Measurements from ENCODE around the gene SEMA3C. TPM values are rescaled to one million over a fixed set of nuclear protein-coding genes. Genes with fewer than 3 reads are reported as not detected.

Gene SEMA3C
- total RNA-seq, 1 donor from 2014 or later = 90.6 TPM

DNA sequence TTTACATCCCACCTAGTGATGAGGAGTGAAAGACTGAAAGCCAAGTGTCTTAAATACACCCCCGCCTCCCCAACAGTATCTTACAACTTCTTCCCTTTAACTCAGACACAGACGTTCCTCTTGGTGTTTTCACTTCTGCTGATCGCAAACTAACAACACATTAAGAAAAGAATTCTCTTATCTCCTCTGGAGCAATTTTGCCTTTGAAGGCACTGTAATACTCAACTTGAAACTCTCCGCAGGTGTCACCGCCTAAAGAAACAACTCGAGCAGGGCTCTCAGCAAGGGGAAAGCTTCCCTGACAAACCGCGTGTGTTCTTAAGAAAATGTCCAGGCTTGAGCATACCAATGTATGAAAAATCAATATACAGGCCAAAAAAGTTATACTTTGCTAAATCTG is 452 bp downstream of the SEMA3C start:
- no peaks in the 10 kb centered on the region for H3K9me3 ChIP-seq
- no peaks in the 10 kb centered on the region for H3K27me3 ChIP-seq
- TF ChIP-seq POLR2A (IDR thresholded peaks at IDR 0.05) = no peak
- no peak for TF ChIP-seq POLR2AphosphoS5 (IDR thresholded peaks at IDR 0.05; ENCODE audit: insufficient read depth in 1 of 2, low read depth in 1 of 2)
- DNase-seq (ENCODE audit: extremely low spot score in 2 of 2) = no peak
- intact Hi-C loops (cut with DNase I) = no loop called here
- no peaks in the 10 kb centered on the region for H3K36me3 ChIP-seq
- H3K4me1 ChIP-seq = peaks cover 40% of the 10 kb centered on the region
- peak overlapping the region; percentile 64 to 68 for H3K4me3 ChIP-seq
- H3K27ac ChIP-seq = peak overlapping the region; percentile 81

DNA sequence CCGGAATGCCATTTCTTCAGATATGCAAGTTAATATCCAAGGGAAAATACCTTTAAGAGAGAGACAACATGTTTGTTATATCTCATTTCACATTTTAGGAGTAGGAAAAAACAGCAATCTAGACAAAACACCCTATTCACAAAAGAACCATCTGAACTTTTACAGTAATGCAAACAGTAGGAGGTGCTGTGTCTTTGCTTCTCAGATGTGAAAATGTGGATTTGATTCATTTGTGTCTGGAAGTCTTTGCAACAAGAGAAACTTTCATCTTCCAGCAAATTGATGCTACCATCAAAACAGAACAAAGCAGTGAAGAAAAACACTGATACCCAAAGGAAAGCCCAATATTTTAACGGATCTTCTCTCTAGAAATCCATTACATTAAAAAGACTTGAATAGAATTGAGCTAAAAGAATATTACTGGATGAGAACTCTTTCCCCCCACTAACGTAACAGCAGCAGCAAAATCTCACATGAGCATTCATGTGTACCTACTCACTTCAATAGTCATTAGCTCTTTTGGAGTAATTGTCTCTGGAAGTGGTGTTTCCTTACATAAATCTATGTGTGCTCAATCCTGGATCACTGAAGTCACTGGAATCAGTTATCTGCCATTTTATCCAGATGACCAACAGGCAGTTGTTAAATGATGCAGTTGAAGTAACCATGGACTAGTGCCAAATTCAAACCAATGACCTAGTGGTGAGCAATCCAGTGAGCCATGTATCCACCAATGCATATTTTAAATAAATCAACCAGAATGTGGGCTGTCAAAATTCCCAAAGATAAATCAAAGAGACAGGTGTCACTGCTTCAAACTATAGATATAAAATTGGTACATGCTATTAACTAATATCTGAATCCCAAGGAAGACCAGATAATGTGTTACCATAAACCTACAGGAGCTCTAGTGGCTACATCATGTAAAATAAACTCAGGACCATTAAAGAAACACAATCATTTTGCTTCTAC is 1.8 kb downstream of the SEMA3C start:
- Histone ChIP-seq H3K27me3 (no peaks in the 10 kb centered on the region), H3K36me3 (no peaks in the 10 kb centered on the region), H3K4me3 (peak overlapping the region; percentile 64 to 68), H3K4me1 (peaks cover 40% of the 10 kb centered on the region), H3K27ac (peak overlapping the region; percentile 15), H3K9me3 (no peaks in the 10 kb centered on the region)
- TF ChIP-seq POLR2A (IDR thresholded peaks at IDR 0.05) (no peak), POLR2AphosphoS5 (IDR thresholded peaks at IDR 0.05; ENCODE audit: insufficient read depth in 1 of 2, low read depth in 1 of 2) (peak in 1 of 2 donors; percentile 10), CTCF (IDR thresholded peaks at IDR 0.05) (peak in 1 of 3 experiments; percentile 38)
- DNase-seq (ENCODE audit: extremely low spot score in 2 of 2) = no peak
- intact Hi-C loops (cut with DNase I) = no loop called here

GRCh38 chr7:80910228-80910627 is 8.6 kb downstream of the SEMA3C start:
- no peak overlapping the region for H3K27ac ChIP-seq
- H3K4me1 ChIP-seq = peaks cover 26% of the 10 kb centered on the region
- no peaks in the 10 kb centered on the region for H3K36me3 ChIP-seq
- no peak overlapping the region for H3K4me3 ChIP-seq
- no peak for TF ChIP-seq POLR2A (IDR thresholded peaks at IDR 0.05)
- no peak for TF ChIP-seq POLR2AphosphoS5 (IDR thresholded peaks at IDR 0.05; ENCODE audit: insufficient read depth in 1 of 2, low read depth in 1 of 2)
- no peak for TF ChIP-seq CTCF (IDR thresholded peaks at IDR 0.05)
- no peaks in the 10 kb centered on the region for H3K9me3 ChIP-seq
- DNase-seq (ENCODE audit: extremely low spot score in 2 of 2) = no peak
- H3K27me3 ChIP-seq = no peaks in the 10 kb centered on the region
- intact Hi-C loops (cut with DNase I) = no loop called here

- intact Hi-C loops (cut with DNase I) = no loop called here
- Histone ChIP-seq H3K27me3 (no peaks in the 10 kb centered on the region), H3K27ac (no peak overlapping the region), H3K4me1 (peaks cover 17% of the 10 kb centered on the region), H3K36me3 (no peaks in the 10 kb centered on the region), H3K4me3 (no peak overlapping the region), H3K9me3 (no peaks in the 10 kb centered on the region)
- TF ChIP-seq POLR2A (IDR thresholded peaks at IDR 0.05) (no peak), CTCF (IDR thresholded peaks at IDR 0.05) (no peak), POLR2AphosphoS5 (IDR thresholded peaks at IDR 0.05; ENCODE audit: insufficient read depth in 1 of 2, low read depth in 1 of 2) (no peak)
- no peak for DNase-seq (ENCODE audit: extremely low spot score in 2 of 2)
These were observed 10.5 kb downstream of the SEMA3C start for GRCh38 chr7:80908360-80908797.

DNA sequence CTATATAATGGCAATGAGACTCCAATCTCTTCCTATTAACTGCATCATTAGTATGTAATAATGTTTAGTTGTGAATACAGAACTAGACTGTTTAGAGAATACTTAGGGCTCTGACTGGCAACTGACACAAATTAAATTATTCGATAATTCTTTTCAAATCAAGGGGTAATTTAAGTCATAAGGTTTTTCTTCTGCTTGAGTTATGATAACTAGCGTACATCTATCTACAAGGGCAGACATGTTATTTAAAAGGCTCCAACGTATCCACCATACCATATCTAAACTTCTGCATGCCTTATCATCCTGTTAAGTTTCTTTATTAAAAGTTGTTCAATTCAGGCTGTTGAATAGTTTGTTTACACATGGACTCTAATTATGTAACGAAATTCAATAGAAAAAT is 11.2 kb downstream of the SEMA3C start:
- TF ChIP-seq POLR2AphosphoS5 (IDR thresholded peaks at IDR 0.05; ENCODE audit: insufficient read depth in 1 of 2, low read depth in 1 of 2) (no peak), CTCF (IDR thresholded peaks at IDR 0.05) (no peak), POLR2A (IDR thresholded peaks at IDR 0.05) (no peak)
- no peak overlapping the region for H3K27ac ChIP-seq
- intact Hi-C loops (cut with DNase I) = no loop called here
- H3K4me1 ChIP-seq = peaks cover 12% of the 10 kb centered on the region
- no peak for DNase-seq (ENCODE audit: extremely low spot score in 2 of 2)
- no peaks in the 10 kb centered on the region for H3K27me3 ChIP-seq
- no peaks in the 10 kb centered on the region for H3K36me3 ChIP-seq
- H3K9me3 ChIP-seq = no peaks in the 10 kb centered on the region
- no peak overlapping the region for H3K4me3 ChIP-seq
